Measurements from ENCODE around the gene SNRNP25. TPM values are rescaled to one million over a fixed set of nuclear protein-coding genes. Genes with fewer than 3 reads are reported as not detected.

The SNRNP25 gene
- total RNA-seq, 1 donor from 2014 or later: 28.6 TPM

DNA sequence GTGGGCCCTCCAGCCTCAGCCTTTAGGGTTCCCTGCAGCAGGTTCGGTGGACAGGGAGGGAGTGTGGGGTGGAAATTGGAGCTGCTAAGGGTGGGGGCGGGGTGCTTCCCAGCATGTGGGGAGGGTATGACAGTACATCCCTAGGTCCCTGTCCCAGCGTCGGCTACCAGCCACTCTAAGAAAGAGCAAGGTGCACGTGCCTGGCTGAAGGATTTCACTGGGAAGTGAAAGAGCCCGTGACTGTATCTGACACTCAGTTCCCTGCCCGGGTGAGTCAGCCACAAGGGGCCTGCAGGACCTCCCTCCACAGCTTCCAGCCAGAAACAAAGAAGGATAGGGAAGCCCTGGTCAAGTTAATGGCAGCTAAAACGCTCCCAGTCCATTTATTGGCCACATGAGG, 4.1 kb downstream of the SNRNP25 start:
- no peak overlapping the region for H3K4me3 Mint-ChIP-seq (ENCODE audit: unreplicated experiment)
- H3K27ac Mint-ChIP-seq (ENCODE audit: unreplicated experiment): no peak overlapping the region
- H3K27me3 Mint-ChIP-seq (ENCODE audit: unreplicated experiment): no peaks in the 10 kb centered on the region
- H3K36me3 Mint-ChIP-seq (ENCODE audit: unreplicated experiment): peaks cover 24% of the 10 kb centered on the region
- H3K4me1 Mint-ChIP-seq (ENCODE audit: unreplicated experiment): peaks cover 11% of the 10 kb centered on the region
- H3K9me3 Mint-ChIP-seq (ENCODE audit: unreplicated experiment): no peaks in the 10 kb centered on the region
- TF ChIP-seq CTCF (IDR thresholded peaks at IDR 0.05): no peak
- no peak for DNase-seq (ENCODE audit: extremely low spot score, unreplicated experiment)

DNA sequence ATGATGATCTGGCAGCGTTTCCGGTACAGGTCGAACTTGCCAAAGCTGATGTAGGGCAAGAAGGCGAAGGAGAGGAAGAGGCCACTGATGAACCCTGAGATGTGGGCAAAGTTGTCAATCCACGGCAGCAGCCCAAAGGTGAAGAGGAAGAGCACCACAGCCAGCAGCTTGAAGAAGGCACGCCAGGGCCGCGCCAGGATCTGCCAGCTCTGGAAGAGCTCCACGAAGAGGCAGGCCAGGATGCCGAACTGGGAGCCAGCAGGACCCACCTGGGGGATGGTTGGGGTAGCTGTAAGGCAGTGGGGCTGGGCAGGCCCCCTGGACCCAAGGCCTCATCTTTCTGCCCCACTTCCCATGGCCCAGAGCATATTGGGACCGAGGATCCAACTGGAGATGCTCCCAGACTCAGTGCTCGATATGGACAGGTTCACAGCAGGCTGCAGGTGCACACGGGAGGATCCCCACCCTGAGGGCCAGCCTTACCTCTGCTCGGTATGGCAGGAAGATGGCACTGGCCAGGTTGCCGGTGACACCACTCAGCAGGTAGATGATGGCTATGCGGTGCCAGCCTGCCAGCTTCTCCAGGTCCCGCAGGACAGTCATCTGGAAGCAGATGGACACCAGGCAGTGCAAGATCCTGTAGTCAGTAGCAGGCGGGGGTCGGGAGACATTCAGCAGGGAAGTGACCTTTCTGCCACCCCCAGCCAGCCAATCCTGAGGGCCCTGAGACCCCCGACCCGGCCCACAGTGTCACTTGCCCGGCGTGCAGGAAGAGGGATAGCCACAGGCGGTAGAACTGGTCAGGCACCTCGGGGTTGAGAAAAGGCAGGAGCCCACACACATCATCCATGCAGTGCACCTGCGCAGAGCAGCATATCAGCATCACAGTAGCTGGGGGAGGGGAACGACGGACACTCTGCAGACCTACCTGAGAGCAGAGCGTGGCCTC, 5.1 kb downstream of the SNRNP25 start:
- no peak for DNase-seq (ENCODE audit: extremely low spot score, unreplicated experiment)
- H3K27me3 Mint-ChIP-seq (ENCODE audit: unreplicated experiment): no peaks in the 10 kb centered on the region
- no peaks in the 10 kb centered on the region for H3K9me3 Mint-ChIP-seq (ENCODE audit: unreplicated experiment)
- H3K4me1 Mint-ChIP-seq (ENCODE audit: unreplicated experiment): peaks cover 6% of the 10 kb centered on the region
- TF ChIP-seq CTCF (IDR thresholded peaks at IDR 0.05): no peak
- no peak overlapping the region for H3K27ac Mint-ChIP-seq (ENCODE audit: unreplicated experiment)
- no peak overlapping the region for H3K4me3 Mint-ChIP-seq (ENCODE audit: unreplicated experiment)
- H3K36me3 Mint-ChIP-seq (ENCODE audit: unreplicated experiment): peaks cover 24% of the 10 kb centered on the region

DNA sequence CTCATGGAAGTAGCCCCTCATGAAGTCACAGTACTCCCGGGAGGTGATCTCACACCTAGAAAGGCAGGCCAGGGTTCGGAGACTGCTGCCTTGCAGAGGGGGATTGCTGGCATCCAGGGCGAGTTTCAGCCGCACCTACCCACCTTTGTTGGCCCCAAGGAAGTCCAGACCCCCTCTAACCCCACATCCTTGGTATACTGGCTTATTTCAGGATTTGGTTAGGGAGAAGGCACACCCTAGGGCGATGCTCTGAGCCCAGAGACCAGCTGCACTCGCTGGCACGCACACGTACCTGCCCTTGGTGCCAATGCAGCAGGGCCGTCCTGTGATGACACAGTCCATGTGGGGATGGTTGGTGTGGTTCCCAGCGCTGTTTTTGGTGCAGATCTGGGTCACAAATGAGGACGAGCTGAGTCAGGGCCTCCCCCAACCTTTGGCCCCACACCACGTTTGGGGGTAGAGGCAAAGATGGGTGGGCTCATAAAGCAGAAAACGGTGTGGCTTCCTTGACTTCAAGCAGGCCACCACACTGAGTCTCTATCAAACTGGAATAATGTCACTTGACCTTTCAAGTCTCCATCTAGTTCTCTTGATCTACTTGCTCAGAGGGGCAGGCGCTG, 5.9 kb downstream of the SNRNP25 start:
- H3K4me3 Mint-ChIP-seq (ENCODE audit: unreplicated experiment): no peak overlapping the region
- no peak overlapping the region for H3K27ac Mint-ChIP-seq (ENCODE audit: unreplicated experiment)
- no peak for DNase-seq (ENCODE audit: extremely low spot score, unreplicated experiment)
- H3K9me3 Mint-ChIP-seq (ENCODE audit: unreplicated experiment): no peaks in the 10 kb centered on the region
- H3K4me1 Mint-ChIP-seq (ENCODE audit: unreplicated experiment): peaks cover 3% of the 10 kb centered on the region
- H3K27me3 Mint-ChIP-seq (ENCODE audit: unreplicated experiment): no peaks in the 10 kb centered on the region
- no peak for TF ChIP-seq CTCF (IDR thresholded peaks at IDR 0.05)
- H3K36me3 Mint-ChIP-seq (ENCODE audit: unreplicated experiment): peaks cover 28% of the 10 kb centered on the region

DNA sequence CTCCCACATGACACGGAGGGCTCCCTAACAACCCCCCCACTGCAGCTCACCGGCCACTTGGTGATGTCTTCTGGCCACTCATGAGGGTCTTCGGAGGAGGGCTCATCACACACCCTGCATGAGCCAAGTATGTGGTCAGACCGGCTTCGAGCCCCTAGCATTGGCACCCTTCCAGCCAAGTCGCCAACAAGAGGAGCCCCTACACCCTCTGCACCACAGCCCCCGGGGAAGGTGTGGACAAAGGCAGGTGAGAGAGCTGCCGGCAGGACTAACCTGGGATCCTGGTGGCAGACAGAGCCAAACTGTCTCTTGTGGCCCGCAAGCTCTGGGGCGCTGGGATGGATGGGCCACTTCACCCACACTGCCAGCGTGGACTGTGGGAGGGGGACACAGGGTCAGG, 6.5 kb downstream of the SNRNP25 start:
- no peak for TF ChIP-seq CTCF (IDR thresholded peaks at IDR 0.05)
- Mint-ChIP-seq H3K4me1 (ENCODE audit: unreplicated experiment) (no peaks in the 10 kb centered on the region), H3K27ac (ENCODE audit: unreplicated experiment) (no peak overlapping the region), H3K27me3 (ENCODE audit: unreplicated experiment) (no peaks in the 10 kb centered on the region), H3K4me3 (ENCODE audit: unreplicated experiment) (no peak overlapping the region), H3K36me3 (ENCODE audit: unreplicated experiment) (peaks cover 28% of the 10 kb centered on the region), H3K9me3 (ENCODE audit: unreplicated experiment) (no peaks in the 10 kb centered on the region)
- no peak for DNase-seq (ENCODE audit: extremely low spot score, unreplicated experiment)

Measured in osteocyte (in vitro differentiated cells).